GM06990 (cell line): ENCODE measurements around the gene CYP2S1.

Source experiments
- DNase-seq: peaks from one replicate; pipeline ENCODE4 v3.0.0-alpha.2; 2011; ENCODE audit not compliant: insufficient read length; ENCODE audit errors: extremely low read depth
- H3K27me3 ChIP-seq: replicated peaks from 2 replicates; pipeline ENCODE4 v1.6.0; 2011; ENCODE audit warnings: low read length; ENCODE audit not compliant: control insufficient read depth, insufficient read depth
- H3K36me3 ChIP-seq: 2 replicates; pipeline ENCODE4 v1.5.1; 2011; ENCODE audit warnings: low read length; ENCODE audit not compliant: control insufficient read depth, insufficient read depth
- H3K4me3 ChIP-seq: replicated peaks from 2 replicates; pipeline ENCODE4 v1.5.1; 2011; ENCODE audit warnings: low read depth, mild to moderate bottlenecking, control low read depth, low read length
- CTCF ChIP-seq: IDR thresholded peaks from 2 replicates; pipeline ENCODE4 v1.5.1; 2011; ENCODE audit warnings: low read length, control low read depth, mild to moderate bottlenecking, inconsistent platforms; ENCODE audit not compliant: insufficient read depth, poor library complexity, severe bottlenecking

Gene CYP2S1

GRCh38 chr19:41217741-41218140, 24.7 kb downstream of the CYP2S1 start:
- Histone ChIP-seq H3K36me3 (no peaks in the 10 kb centered on the region), H3K4me3 (no peak overlapping the region), H3K27me3 (peaks cover 1% of the 10 kb centered on the region)
- DNase-seq, result no peak
- no peak for TF ChIP-seq CTCF

GRCh38 chr19:41218249-41218614, 25.2 kb downstream of the CYP2S1 start:
- no peak overlapping the region for H3K4me3 ChIP-seq
- TF ChIP-seq CTCF, result no peak

GRCh38 chr19:41218615-41219507, 25.8 kb downstream of the CYP2S1 start, which contains the start of gene AXL:
TSS of gene AXL (plus strand) at chr19:41219223. CDS start at chr19:41219393, 170 bp downstream.
- peaks cover 4% of the 10 kb centered on the region for H3K27me3 ChIP-seq
- no peak within 1 kb of the TSS for H3K4me3 ChIP-seq
- H3K36me3 ChIP-seq, result no peaks in the 10 kb centered on the region
- no peak for DNase-seq
- TF ChIP-seq CTCF, result no peak

More at GRCh38 chr19:41218249-41218614, 25.2 kb downstream of the CYP2S1 start:
- Histone ChIP-seq H3K36me3 (no peaks in the 10 kb centered on the region), H3K27me3 (peaks cover 2% of the 10 kb centered on the region)
- DNase-seq, result no peak

GRCh38 chr19:41219924-41220567, 27.0 kb downstream of the CYP2S1 start:
- no peak for TF ChIP-seq CTCF
- peaks cover 4% of the 10 kb centered on the region for H3K27me3 ChIP-seq
- no peaks in the 10 kb centered on the region for H3K36me3 ChIP-seq
- no peak for DNase-seq
- no peak overlapping the region for H3K4me3 ChIP-seq

- TF ChIP-seq CTCF, result no peak
- Histone ChIP-seq H3K27me3 (peaks cover 4% of the 10 kb centered on the region), H3K36me3 (no peaks in the 10 kb centered on the region), H3K4me3 (no peak overlapping the region)
- DNase-seq, result no peak
These were observed 27.8 kb downstream of the CYP2S1 start for GRCh38 chr19:41220811-41221210.
